Stimulated activated CD8-positive, alpha-beta memory T cell treated with anti-CD3 and anti-CD28 coated beads, Interleukin-12 subunit alpha, Interleukin-12 subunit beta, amount 100 ng/mL, for 4 hours (primary cell): ENCODE results near the gene HPX.

Source experiments
- DNase-seq: peaks from one replicate; pipeline ENCODE4 v3.0.0-alpha.2; 2020; ENCODE audit warnings: low read depth

HPX gene

GRCh38 chr11:6459099-6459450 is 18.3 kb upstream of the HPX start:
- DNase-seq, result no peak

GRCh38 chr11:6458352-6459098 is 17.7 kb upstream of the HPX start:
- DNase-seq, result no peak

DNA sequence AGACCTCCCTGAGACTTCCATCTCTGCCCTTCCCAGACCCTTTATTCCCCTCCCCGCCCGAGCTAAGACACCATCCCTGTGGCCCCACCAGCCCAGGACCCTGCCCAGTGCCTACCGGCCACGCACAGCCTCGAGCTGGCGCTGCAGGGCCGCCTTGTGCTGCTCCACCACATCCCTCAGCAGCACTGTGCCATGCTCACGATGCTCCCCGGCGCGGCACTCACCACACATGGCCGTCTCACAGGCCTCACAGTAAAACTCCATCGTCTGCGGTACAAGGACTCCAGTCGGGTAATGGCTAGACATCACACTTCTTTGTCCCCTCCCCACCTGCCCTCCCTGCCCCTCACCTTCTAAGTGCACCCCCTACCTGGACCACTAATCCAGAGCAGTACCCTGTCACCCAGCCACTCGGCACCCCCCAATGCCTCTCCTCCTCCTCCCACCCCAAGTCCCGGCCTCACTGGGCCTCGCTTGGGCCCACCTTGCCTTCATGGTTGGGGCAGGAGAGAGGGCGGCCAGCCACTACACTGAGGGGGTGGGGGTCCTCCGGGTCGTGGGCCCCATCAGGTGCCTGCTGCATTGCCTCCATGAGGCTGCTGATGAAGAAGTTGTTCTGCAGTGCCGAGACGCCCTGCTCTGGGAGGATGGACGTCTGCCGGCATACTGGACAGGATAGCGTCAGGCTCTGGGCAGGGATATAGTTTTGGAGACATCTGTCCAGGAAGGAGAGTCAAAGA is 17.0 kb upstream of the HPX start:
- no peak for DNase-seq

DNA sequence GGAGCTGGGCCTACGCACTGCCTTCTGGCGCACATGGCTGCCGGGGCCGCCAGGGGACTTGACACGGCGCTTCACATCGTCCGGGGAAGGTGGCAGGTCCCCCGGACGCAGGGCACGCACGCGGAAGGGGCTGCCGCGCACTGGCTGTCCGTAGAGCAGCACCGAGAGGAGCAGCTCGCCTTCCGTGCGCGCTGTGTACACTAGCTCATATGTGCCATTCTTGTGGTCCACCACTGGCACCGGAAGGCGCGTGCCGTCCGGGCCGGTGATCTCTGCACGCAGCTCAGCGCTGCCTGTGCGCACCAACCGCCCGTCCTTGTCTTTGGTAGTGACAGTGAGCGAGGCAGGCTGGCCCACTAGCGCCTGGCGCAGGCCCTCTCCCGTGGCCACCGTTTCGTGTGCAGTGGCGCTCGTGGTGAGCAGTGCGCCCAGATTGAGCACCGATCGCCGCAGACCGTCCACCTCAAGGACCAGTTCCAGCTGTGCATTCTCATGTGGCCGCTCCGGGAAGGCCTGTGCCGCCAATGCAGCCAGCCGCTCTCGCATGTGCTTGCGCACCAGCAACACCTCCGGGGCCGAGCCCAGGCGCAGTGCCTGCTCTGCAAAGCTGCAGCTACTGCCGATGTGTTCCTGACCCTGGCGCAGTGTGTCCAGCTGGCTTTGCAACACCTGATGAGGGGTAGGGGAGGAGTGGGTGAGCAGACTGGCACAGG is 15.7 kb upstream of the HPX start:
- no peak for DNase-seq

DNA sequence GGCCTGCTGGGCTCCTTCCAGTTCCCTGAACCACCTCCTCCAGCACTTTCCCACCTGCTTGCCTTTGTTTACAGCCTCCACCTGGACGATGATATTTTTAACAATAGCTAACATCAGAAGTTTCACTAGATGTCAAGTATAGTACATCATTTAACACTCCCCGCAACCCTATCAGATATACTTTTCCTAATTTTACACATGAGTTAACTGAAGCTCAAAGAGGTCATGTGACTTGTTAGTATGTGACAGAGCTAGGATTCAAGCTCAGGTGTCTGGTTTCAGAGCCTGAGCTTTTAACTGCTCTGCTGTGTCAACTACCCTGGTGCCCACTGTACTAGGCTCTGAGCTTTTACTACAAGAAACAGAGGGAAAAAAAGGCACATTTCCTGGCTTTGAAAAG is 14.3 kb upstream of the HPX start:
- no peak for DNase-seq

- DNase-seq, result no peak
These were observed 12.4 kb upstream of the HPX start for GRCh38 chr11:6453152-6453551.

- DNase-seq, result no peak
These were observed 11.4 kb upstream of the HPX start for GRCh38 chr11:6452219-6452618.

GRCh38 chr11:6448574-6448973 is 7.8 kb upstream of the HPX start:
- no peak for DNase-seq

- peak; percentile 14 for DNase-seq
These were observed 2.6 kb upstream of the HPX start for GRCh38 chr11:6443269-6444003.

DNA sequence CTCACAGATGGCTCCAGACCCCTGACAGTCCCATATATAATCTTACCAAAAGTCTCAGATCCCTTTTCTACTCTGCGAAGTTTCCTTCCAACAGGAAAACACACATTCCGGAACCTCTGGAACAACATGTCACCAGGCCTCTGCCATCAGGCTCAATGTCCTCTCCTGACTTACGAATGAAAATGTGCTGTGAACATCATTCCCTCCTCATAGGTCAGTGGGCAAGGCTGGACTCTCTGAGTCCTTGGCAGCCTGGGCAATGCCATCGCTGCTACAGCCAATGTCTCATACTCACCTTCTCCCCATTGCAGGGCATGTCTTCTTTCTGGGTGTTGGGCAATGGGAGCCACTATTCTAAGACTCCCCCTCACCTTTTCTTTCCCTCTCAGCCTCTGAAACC is 1.7 kb upstream of the HPX start:
- DNase-seq, result no peak

GRCh38 chr11:6438979-6439571 is 1.7 kb downstream of the HPX start:
- DNase-seq, result no peak

- no peak for DNase-seq
These were observed 2.8 kb downstream of the HPX start for GRCh38 chr11:6437993-6438392.

- DNase-seq, result no peak
These were observed 3.4 kb downstream of the HPX start for GRCh38 chr11:6437423-6437822.

GRCh38 chr11:6433998-6434660 is 6.7 kb downstream of the HPX start:
- DNase-seq, result no peak

GRCh38 chr11:6431861-6432260 is 8.9 kb downstream of the HPX start:
- no peak for DNase-seq

DNA sequence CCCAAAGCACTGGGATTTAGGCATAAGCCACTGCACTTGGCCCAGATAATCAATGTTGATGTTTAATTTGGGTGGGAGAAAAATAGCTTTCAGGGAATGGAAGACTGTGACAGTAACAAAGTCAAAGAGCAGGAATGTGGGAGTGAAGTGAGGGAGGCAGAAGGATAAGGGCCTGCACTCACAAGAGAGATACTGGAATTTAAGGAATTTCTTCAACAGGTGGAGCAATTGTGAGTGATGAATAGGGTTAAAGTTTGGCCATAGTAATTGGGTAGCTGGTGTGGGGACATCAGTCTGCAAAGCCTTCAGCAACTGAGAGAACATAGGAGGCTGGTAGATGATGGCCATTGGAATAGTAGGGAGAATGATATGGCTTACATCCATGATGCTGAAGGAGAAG is 13.3 kb downstream of the HPX start:
- DNase-seq, result no peak

DNA sequence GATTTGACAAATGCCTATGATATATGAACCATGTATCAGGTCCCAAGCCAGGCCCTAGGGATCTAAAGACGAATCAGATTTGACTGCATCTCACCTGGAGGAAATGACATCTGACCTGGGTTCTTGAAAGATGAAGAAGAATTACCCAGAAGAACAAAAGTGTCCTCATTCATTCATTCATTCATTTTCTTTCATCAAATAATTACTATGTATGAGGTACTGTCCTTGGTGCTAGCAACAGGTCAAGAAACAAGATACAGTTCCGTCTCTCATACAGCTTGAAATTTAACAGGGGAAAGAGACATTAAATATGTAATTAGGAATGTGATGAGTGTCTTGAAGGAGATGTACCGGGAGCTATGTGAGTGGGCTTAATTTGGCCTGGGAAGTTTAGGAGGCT is 20.1 kb downstream of the HPX start:
- DNase-seq, result no peak

- peak; percentile 57 for DNase-seq
These were observed 21.7 kb downstream of the HPX start, which contains the start of gene APBB1 for GRCh38 chr11:6419009-6419631. Gene APBB1, minus strand, starts transcription at chr11:6419094. Its CDS starts 7,747 bp downstream, at chr11:6411347.

DNA sequence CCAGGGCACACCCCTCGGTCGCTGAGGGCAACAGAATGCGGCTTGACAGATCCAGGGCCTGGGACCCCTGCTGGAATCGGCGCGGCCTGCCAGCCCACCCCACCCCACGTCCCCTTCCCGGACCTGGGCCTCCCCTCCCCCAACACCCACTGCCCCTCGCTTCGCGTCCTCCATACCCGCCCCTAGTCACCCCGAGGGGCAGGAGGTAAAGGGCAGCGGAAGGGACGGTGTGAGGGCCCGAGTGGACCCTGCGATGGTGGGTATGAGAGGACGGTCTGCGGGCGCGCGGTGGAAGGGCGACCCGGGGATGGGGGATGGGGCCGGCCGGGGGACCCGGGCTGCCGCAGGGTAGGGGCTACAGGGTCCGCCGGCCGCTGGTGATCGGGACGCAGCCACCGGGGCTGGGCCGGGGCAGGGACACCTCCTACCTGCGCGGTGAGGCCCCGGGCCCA is 22.2 kb downstream of the HPX start:
- no peak for DNase-seq

DNA sequence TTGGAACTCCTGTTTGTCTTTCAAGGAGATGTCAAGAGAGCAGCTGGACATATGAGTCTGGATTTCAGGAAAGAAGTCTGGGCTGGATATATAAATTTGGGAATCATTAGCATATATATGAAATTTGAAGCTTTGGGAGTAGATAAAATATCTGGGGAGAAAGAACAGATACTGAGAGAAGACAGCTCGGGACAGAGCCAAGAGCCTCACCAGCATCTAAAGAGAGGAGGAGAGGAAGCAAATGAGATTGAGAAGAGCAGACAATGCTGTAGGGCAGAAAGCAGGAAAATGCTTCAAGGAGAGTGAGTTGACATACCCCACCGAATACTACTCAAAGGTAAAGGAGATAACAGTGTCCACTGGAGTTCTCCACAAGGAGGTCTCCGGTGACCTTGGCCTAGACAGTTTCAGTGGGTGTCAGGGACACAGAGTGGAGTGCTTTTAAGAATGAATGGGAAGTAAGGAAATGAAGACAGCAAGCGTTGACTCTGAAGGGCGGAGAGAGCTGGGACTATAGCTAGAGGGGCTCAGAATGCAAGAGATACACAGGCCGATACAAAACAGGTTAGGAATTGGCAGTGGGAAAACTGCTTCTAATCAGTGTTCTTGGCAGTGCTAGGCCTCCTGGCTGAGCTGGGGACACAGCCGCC is 22.8 kb downstream of the HPX start:
- DNase-seq, result no peak
